ENCODE data around the gene C1orf198. TPM values are rescaled to one million over a fixed set of nuclear protein-coding genes. Genes with fewer than 3 reads are reported as not detected.

C1orf198 gene
- total RNA-seq, 6 experiments from 2014 or later: 72.4 to 118 (median 88.4) TPM

- Mint-ChIP-seq H3K9me3 (no peaks in the 10 kb centered on the region), H3K4me1 (ENCODE audit: low read depth) (no peaks in the 10 kb centered on the region), H3K36me3 (ENCODE audit: low read depth) (no peaks in the 10 kb centered on the region), H3K4me3 (no peak overlapping the region), H3K27ac (no peak overlapping the region), H3K27me3 (ENCODE audit: insufficient read depth) (peaks cover 17% of the 10 kb centered on the region)
- DNase-seq: no peak
- TF ChIP-seq CTCF (IDR thresholded peaks at IDR 0.05): no peak
Observed at GRCh38 chr1:230791986-230792564, 76.2 kb downstream of the C1orf198 start.

- no peaks in the 10 kb centered on the region for H3K36me3 Mint-ChIP-seq (ENCODE audit: low read depth)
- H3K4me3 Mint-ChIP-seq: no peak overlapping the region
- no peaks in the 10 kb centered on the region for H3K4me1 Mint-ChIP-seq (ENCODE audit: low read depth)
- no peak for TF ChIP-seq CTCF (IDR thresholded peaks at IDR 0.05)
- H3K27me3 Mint-ChIP-seq (ENCODE audit: insufficient read depth): peaks cover 23% of the 10 kb centered on the region; the same call in 1 of the 2 replicates
- no peak overlapping the region for H3K27ac Mint-ChIP-seq
- no peaks in the 10 kb centered on the region for H3K9me3 Mint-ChIP-seq
- DNase-seq: no peak
Observed at GRCh38 chr1:230790026-230790425, 78.3 kb downstream of the C1orf198 start.

- DNase-seq: no peak
- Mint-ChIP-seq H3K4me1 (ENCODE audit: low read depth) (no peaks in the 10 kb centered on the region), H3K4me3 (no peak overlapping the region), H3K27me3 (ENCODE audit: insufficient read depth) (peaks cover 22% of the 10 kb centered on the region; the same call in 1 of the 2 replicates), H3K27ac (no peak overlapping the region), H3K9me3 (no peaks in the 10 kb centered on the region), H3K36me3 (ENCODE audit: low read depth) (no peaks in the 10 kb centered on the region)
- no peak for TF ChIP-seq CTCF (IDR thresholded peaks at IDR 0.05)
Observed at GRCh38 chr1:230788561-230789275, 79.6 kb downstream of the C1orf198 start.

GRCh38 chr1:230787471-230787870 lies 80.8 kb downstream of the C1orf198 start:
- Mint-ChIP-seq H3K9me3 (no peaks in the 10 kb centered on the region), H3K4me1 (ENCODE audit: low read depth) (no peaks in the 10 kb centered on the region), H3K27ac (no peak overlapping the region), H3K36me3 (ENCODE audit: low read depth) (no peaks in the 10 kb centered on the region), H3K27me3 (ENCODE audit: insufficient read depth) (peaks cover 18% of the 10 kb centered on the region; the same call in 1 of the 2 replicates), H3K4me3 (no peak overlapping the region)
- DNase-seq: no peak
- TF ChIP-seq CTCF (IDR thresholded peaks at IDR 0.05): no peak

Other genes with a start within 250 kb of the C1orf198 start
- gene COG2, start 226.0 kb downstream of the C1orf198 start, total RNA-seq (2021; fragmentation: NEBNext Ultra II Directional; extraction: Animal tissue kit (Norgen Biotek cat#: 25700)): 10 to 100 TPM; 17.0 to 23.0 (median 20.6) TPM
- gene AGT, start 154.4 kb downstream of the C1orf198 start, total RNA-seq (2021; fragmentation: NEBNext Ultra II Directional; extraction: Animal tissue kit (Norgen Biotek cat#: 25700)): under 1 TPM in 4 of 6 experiments, not detected in 2; 0.09 to 0.19 (median 0.13) TPM
- gene CAPN9, start 121.1 kb downstream of the C1orf198 start, total RNA-seq (2021; fragmentation: NEBNext Ultra II Directional; extraction: Animal tissue kit (Norgen Biotek cat#: 25700)): not detected
- gene TTC13, start 110.3 kb upstream of the C1orf198 start, total RNA-seq (2021; fragmentation: NEBNext Ultra II Directional; extraction: Animal tissue kit (Norgen Biotek cat#: 25700)): 10 to 100 TPM; 10.7 to 14.4 (median 12.4) TPM
- 10 to 100 TPM; 20.0 to 26.8 (median 22.1) TPM for gene ARV1, start 110.6 kb upstream of the C1orf198 start, total RNA-seq (2021; fragmentation: NEBNext Ultra II Directional; extraction: Animal tissue kit (Norgen Biotek cat#: 25700))
- gene FAM89A, start 171.7 kb upstream of the C1orf198 start, total RNA-seq (2021; fragmentation: NEBNext Ultra II Directional; extraction: Animal tissue kit (Norgen Biotek cat#: 25700)): 1 to 10 TPM; 2.4 to 3.7 (median 2.9) TPM